ENCODE data around the gene IL7R.

- no peak for TF ChIP-seq EP300 (IDR thresholded peaks at IDR 0.05)
- no peak for TF ChIP-seq POLR2A (IDR thresholded peaks at IDR 0.05)
Measured at GRCh38 chr5:35879649-35880048, 23.0 kb downstream of the IL7R start.

Data from ovary (tissue), 1 donor.